CD4-positive, alpha-beta T cell treated with Interleukin-17A for 1 hour (primary cell): ENCODE data around the gene OPN1MW.
A peak's percentile ranks its signal among the peaks of the same experiment; 100 is the strongest.
"Not testable (repeated sequence)": the region's sequence is repeated elsewhere in the genome, so short reads cannot be mapped to it uniquely, and the experiment has no call there.

Source experiments
- DNase-seq: peaks from one replicate; pipeline ENCODE4 v3.0.0-alpha.2; 2020

Gene OPN1MW

GRCh38 chrX:154182296-154182695 is at the start of gene OPN1MW:
OPN1MW (plus strand) TSS chrX:154182596; CDS start chrX:154182678, 82 bp downstream.
- DNase-seq: not testable (repeated sequence)

DNA sequence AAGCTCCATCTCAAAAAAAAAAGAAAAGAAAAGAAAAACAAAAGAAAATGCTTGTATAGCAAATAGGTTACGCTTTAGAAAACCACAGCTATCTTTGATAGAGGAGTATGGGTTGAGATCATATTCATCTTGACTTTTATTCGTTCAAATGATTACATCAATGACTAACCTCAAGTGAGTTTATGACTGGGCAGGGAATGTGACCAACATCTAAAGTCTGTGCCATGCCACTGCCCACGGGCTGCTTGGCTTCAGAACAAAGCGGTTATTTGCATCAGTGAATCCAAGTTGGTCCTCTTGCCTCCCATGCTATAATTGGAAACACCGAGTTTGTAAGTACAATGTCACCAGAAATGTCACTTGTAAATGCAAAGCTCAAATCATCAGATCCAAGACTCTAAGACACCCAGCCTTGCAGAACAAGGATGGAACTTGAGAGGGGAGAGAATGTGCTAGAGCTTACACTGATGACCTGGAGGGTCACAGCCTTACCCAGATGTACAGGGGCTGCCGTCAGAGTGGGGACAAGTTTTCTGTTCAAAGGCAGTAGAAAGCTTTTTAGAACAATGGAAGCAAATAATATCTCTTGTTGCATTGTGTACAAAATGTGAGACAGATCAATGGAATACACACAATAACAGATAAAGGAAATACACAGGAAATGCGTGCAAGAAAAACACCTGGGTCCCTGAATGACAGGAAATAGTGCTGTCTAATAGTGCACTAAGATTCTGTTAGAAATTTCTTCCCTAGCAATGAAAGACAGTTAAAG is 46.8 kb upstream of the OPN1MW start:
- DNase-seq: peak; percentile 63

DNA sequence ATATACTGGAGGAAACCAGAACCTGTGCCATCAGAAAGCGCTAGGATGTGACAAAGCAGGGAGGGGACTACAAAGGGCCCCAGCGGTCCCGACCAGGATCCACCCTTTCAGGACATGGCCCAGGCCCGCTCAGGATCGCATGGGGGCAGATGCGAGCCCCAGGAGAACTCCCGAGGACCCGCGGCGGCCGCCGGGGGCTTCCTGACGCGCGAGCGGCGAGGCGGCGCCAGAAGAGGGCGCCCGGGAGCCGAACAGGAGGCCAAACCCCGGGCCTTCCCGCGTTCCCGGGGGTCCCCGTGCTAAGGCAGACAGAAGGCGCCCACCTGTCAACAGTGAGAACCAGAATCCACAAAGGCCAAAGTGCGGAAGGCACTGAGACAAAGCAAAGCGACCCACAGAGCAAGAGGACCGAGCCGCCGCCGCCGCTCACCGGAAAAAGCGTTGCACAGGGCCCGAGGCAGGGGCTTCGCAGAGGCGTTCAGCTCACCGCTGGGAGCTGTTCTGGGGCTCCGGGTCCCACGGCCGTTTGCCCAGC is 45.7 kb upstream of the OPN1MW start:
- DNase-seq: peak; percentile 75

DNA sequence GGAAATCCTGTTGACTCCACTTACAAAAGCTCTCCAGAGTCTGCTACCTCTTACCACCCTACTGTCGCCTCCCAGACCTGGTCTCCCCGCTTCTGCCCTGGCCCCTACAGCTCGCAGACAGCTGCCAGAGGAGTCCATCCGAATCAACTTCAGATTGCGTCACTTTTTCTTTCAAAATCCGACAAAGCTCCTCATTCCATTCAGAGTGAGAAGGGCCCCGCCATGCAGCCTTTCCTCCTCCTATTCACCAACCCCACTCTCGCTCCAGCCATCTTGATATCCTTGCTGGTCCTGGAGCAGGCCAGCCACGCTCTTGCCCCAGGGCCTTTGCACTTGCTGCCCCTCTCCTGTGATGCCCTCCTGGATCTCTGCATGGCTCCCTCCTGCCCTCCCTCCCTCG is 43.5 kb upstream of the OPN1MW start:
- no peak for DNase-seq

GRCh38 chrX:154140206-154140605 is 42.2 kb upstream of the OPN1MW start:
- no peak for DNase-seq

DNA sequence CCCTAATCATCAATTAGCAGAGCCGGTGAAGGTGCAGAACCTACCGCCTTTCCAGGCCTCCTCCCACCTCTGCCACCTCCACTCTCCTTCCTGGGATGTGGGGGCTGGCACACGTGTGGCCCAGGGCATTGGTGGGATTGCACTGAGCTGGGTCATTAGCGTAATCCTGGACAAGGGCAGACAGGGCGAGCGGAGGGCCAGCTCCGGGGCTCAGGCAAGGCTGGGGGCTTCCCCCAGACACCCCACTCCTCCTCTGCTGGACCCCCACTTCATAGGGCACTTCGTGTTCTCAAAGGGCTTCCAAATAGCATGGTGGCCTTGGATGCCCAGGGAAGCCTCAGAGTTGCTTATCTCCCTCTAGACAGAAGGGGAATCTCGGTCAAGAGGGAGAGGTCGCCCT is 41.7 kb upstream of the OPN1MW start:
- DNase-seq: no peak

DNA sequence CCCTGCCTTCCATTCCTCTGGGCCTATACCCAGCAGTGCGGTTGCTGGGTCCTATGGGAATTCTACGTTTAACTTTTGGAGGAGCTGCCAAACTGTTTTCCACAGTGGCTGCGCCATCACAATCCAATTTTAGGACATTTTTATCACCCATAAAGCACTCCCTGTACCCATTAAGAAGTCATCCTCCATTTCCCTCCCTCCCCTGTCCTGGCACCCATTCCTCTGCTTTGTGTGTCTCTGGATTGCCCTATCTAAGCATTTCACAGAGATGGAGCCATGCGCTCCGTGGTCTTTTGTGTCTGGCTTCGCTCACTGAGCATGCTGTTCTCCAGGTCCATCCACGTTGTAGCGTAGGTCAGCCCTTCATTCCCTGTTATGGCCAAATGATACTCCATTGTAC is 40.0 kb upstream of the OPN1MW start:
- no peak for DNase-seq

GRCh38 chrX:154142950-154143745 is 39.2 kb upstream of the OPN1MW start:
- DNase-seq: no peak

GRCh38 chrX:154144010-154144409 is 38.4 kb upstream of the OPN1MW start, which contains the start of gene OPN1LW:
OPN1LW (plus strand) TSS chrX:154144243; CDS start chrX:154144284, 41 bp downstream.
- not testable (repeated sequence) for DNase-seq

GRCh38 chrX:154151030-154151429 is 31.4 kb upstream of the OPN1MW start:
- DNase-seq: not testable (repeated sequence)

DNA sequence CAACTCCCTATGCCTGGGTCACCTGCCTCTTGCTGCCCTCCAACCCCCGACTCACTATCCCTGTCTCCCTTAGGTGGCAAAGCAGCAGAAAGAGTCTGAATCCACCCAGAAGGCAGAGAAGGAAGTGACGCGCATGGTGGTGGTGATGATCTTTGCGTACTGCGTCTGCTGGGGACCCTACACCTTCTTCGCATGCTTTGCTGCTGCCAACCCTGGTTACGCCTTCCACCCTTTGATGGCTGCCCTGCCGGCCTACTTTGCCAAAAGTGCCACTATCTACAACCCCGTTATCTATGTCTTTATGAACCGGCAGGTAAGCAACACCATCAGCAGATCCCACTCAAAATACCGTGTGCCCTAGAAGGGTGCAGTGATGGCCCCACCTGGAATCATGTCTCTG is 26.2 kb upstream of the OPN1MW start:
- DNase-seq: not testable (repeated sequence)

DNA sequence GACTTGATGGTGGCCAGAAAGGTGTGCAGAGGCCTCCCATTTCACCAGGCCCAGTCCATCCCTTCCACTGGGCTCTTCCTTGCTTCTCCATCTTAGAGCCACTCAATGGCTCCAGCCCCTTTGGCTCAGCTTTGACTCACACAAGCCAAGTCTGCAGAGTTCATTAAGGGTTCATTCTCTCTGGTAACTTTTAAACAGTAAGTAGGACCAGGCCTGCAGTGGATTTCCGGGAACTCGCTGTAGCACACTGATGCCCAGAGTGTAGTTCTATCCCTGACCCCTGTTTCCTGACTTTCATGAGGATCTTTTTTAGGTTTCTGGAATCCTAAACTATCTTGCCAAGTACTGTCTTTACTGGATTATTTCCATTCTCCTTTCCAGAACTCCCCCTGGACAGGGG is 25.2 kb upstream of the OPN1MW start:
- not testable (repeated sequence) for DNase-seq

DNA sequence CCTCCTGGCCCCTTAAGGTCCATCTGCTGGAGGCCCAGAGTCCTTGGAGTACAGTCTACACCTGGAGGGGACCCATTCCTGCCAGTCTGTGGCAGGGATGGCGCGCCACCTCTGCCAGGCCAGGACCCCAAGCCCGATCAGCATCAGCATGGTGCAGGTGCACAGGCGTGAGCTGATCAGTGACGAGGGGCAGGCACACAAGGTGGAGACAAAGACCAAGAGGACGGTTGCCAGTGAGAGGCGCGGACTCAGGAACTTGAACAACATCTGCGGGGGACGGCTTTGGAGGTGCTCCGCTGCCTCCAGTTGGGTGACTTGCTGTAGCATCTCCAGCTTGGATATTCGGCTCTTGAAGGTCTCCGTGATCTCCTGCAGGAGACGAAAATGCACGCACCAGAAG is 23.1 kb upstream of the OPN1MW start:
- not testable (repeated sequence) for DNase-seq

GRCh38 chrX:154164902-154165301 is 17.5 kb upstream of the OPN1MW start:
- DNase-seq: not testable (repeated sequence)

GRCh38 chrX:154168384-154168783 is 14.0 kb upstream of the OPN1MW start:
- not testable (repeated sequence) for DNase-seq

DNA sequence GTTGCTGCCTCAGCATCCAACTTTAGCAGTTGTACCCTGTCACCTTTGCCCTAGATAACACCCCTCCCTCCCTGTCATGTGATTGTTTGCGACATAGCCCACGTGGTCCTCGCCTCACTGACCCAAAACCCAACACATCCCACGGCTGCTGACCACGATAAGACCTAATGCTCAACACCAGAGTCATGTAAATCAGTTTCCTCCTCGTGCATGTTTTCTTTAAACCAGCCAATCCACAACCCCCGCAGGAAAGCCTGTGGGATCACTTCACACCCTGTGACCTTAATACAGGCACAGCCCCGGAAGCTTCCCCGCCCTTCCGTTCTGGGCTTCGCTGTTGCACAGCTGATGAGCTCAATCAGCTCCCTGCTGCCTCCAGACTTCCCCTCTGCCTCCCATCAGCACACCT is 9.9 kb upstream of the OPN1MW start:
- not testable (repeated sequence) for DNase-seq

- DNase-seq: not testable (repeated sequence)
These were observed 8.0 kb upstream of the OPN1MW start for GRCh38 chrX:154174356-154174755.

DNA sequence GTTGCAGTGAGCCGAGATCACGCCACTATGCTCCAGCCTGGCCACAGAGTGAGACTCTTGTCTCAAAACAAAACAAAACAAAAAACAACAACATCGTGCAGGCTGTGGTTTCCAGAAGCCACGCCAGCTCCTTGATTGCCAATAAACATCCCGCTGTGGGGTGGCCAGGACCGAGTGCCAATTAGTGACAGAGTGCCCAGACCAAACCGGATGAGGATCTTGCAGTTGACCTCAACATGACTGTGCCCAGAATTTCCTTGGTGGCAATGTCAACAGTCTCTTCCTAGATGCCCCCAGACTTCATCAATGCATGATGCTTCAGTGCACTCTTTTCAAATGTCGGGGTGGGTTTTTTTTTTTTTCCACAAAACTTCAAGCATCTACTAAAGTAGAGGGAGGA is 1.4 kb downstream of the OPN1MW start:
- not testable (repeated sequence) for DNase-seq

GRCh38 chrX:154192846-154193245 is 10.4 kb downstream of the OPN1MW start:
- not testable (repeated sequence) for DNase-seq

DNA sequence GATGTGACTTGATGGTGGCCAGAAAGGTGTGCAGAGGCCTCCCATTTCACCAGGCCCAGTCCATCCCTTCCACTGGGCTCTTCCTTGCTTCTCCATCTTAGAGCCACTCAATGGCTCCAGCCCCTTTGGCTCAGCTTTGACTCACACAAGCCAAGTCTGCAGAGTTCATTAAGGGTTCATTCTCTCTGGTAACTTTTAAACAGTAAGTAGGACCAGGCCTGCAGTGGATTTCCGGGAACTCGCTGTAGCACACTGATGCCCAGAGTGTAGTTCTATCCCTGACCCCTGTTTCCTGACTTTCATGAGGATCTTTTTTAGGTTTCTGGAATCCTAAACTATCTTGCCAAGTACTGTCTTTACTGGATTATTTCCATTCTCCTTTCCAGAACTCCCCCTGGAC is 11.9 kb downstream of the OPN1MW start:
- not testable (repeated sequence) for DNase-seq

- DNase-seq: not testable (repeated sequence)
These were observed 14.1 kb downstream of the OPN1MW start for GRCh38 chrX:154196466-154196865.

GRCh38 chrX:154209670-154210418 is 27.4 kb downstream of the OPN1MW start:
- DNase-seq: peak; percentile 2

- not testable (repeated sequence) for DNase-seq
These were observed 28.7 kb downstream of the OPN1MW start for GRCh38 chrX:154211057-154211456.
